Breast epithelium (tissue), 4 donors: ENCODE measurements around the gene PRKG1. TPM values are rescaled to one million over a fixed set of nuclear protein-coding genes. Genes with fewer than 3 reads are reported as not detected.

ENCODE experiments used
- DNase-seq, 2 donors: peaks; one replicate each; pipeline ENCODE4 v3.0.0-alpha.2; 2019; ENCODE audit warnings: low spot score in 2 of 2
- H3K27ac ChIP-seq, 2 donors: fragments of 200-600 bp; sonication (generic) in 1 of 2; one replicate each; pipeline ENCODE4 v1.5.1; 2016 to 2019; ENCODE audit warnings: mild to moderate bottlenecking in 1 of 2
- H3K27me3 ChIP-seq, 2 donors: fragments of 200-600 bp; sonication (generic) in 1 of 2; one replicate each; pipeline versions ENCODE4 v1.5.1 to v1.6.0; 2017 to 2019; ENCODE audit warnings: control low read depth in 1 of 2, mild to moderate bottlenecking in 1 of 2
- H3K36me3 ChIP-seq: fragments of 200-600 bp; one replicate; pipeline ENCODE4 v1.5.1; 2019
- H3K4me1 ChIP-seq, 2 donors: fragments of 200-600 bp; sonication (generic); one replicate each; pipeline ENCODE4 v1.5.1; 2016 to 2019; ENCODE audit warnings: control low read depth in 1 of 2
- H3K4me3 ChIP-seq, 3 donors: fragments of 200-600 bp; sonication (generic); 1 replicate in 2 of 3; 2 replicates in 1 of 3; pipeline ENCODE4 v1.5.1; 2016 to 2019; ENCODE audit warnings: mild to moderate bottlenecking in 3 of 3, moderate library complexity in 2 of 3
- H3K9me3 ChIP-seq, 2 donors: fragments of 200-600 bp; sonication (generic) in 1 of 2; one replicate each; pipeline ENCODE4 v1.5.1; 2016 to 2019; ENCODE audit warnings: control low read depth in 1 of 2
- POLR2A ChIP-seq: fragments of 450-650 bp; IDR thresholded peaks from one replicate; pipeline ENCODE4 v1.6.1; 2016; ENCODE audit warnings: antibody characterized with exemption, mild to moderate bottlenecking, moderate library complexity
- POLR2AphosphoS5 ChIP-seq, 3 donors: sonication (generic); formaldehyde crosslinking; IDR thresholded peaks; one replicate each; pipeline ENCODE4 v1.6.1; 2017; ENCODE audit warnings: antibody characterized with exemption in 3 of 3
- intact Hi-C: fragments of 100-400 bp; cut with DNase I; formaldehyde crosslinking; loops from one replicate; pipeline ENCODE4 v1.15.1; 2023; ENCODE audit warnings: low total_unique reads
- total RNA-seq, 3 donors: library from RNA; depleted of rRNA; stranded (reverse); fragments of >200 nt; gene quantifications; one replicate each; pipeline ENCODE4 v1.1.0, GENCODE V29; 2016
- TF ChIP-seq, protein P1 (sequence below), 3 donors: fragments of 450-650 bp; IDR thresholded peaks; one replicate each; pipeline ENCODE4 v1.5.1; 2016 to 2017; ENCODE audit warnings: antibody characterized with exemption in 3 of 3, mild to moderate bottlenecking in 3 of 3, moderate library complexity in 3 of 3

PRKG1 gene
- 10 to 100 TPM; 10.9 to 36.9 (median 19.7) TPM for total RNA-seq

DNA sequence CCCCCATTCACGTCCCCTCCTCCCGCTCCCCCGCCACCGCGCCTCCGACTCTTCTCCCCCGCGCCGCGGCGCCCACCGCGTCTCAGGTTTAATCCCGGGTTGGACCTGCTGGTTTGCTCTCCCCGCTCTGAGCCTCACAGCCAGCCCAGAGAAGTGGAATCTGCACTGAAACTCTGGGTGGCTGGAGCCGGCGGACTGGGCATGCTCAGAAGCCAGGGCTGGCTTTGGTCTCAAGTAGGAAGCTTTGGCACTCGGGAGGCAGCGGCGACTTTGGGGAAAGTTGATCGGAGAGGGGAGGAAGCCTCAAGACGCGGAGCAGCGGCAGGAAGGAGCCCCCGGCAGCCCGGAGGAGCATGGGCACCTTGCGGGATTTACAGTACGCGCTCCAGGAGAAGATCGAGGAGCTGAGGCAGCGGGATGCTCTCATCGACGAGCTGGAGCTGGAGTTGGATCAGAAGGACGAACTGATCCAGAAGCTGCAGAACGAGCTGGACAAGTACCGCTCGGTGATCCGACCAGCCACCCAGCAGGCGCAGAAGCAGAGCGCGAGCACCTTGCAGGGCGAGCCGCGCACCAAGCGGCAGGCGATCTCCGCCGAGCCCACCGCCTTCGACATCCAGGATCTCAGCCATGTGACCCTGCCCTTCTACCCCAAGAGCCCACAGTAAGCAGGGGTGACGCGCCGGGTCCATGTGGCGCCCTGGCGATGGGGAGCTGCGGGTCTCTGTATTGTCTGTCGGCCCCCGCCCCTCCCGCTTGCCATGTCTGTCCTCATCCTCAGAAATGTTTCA lies at the start of gene PRKG1:
Gene PRKG1, plus strand, starts transcription at position 250 of the 791 bp plus-strand sequence.
- peak within 1 kb of the TSS; percentile 90 for H3K27ac ChIP-seq
- intact Hi-C loops = no loop called here
- TF ChIP-seq, protein P1, sequence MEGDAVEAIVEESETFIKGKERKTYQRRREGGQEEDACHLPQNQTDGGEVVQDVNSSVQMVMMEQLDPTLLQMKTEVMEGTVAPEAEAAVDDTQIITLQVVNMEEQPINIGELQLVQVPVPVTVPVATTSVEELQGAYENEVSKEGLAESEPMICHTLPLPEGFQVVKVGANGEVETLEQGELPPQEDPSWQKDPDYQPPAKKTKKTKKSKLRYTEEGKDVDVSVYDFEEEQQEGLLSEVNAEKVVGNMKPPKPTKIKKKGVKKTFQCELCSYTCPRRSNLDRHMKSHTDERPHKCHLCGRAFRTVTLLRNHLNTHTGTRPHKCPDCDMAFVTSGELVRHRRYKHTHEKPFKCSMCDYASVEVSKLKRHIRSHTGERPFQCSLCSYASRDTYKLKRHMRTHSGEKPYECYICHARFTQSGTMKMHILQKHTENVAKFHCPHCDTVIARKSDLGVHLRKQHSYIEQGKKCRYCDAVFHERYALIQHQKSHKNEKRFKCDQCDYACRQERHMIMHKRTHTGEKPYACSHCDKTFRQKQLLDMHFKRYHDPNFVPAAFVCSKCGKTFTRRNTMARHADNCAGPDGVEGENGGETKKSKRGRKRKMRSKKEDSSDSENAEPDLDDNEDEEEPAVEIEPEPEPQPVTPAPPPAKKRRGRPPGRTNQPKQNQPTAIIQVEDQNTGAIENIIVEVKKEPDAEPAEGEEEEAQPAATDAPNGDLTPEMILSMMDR (IDR thresholded peaks at IDR 0.05) = no peak
- TF ChIP-seq POLR2A = no peak
- TF ChIP-seq POLR2AphosphoS5 (IDR thresholded peaks at IDR 0.05) = peak; percentile 21 to 55 (median 47)
- peak within 1 kb of the TSS; percentile 69 to 77 (median 69) for H3K4me3 ChIP-seq
- DNase-seq = peak; percentile 66 to 74
- no peaks in the 10 kb centered on the region for H3K36me3 ChIP-seq
- no peaks in the 10 kb centered on the region for H3K9me3 ChIP-seq
- H3K4me1 ChIP-seq = no peaks in the 10 kb centered on the region
- H3K27me3 ChIP-seq = no peaks in the 10 kb centered on the region

DNA sequence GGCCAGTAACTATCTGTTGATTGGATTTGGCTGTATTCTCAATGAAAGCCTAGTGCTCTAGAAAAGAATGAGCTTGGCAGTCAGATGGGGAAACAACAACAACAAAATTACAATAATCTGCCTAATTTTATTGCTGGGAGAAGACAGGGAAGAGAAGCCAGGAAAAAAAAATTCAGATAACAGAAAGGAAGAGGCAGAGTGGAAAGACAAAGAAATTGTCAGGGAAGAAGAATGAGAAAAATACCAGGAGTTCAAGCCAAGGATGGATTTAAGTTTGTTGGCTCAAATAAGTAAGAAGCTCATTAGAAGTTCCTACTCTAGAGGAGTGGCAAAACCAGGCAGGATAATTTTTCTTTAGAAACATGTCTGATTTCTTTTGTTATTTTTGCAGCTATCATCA lies 45.9 kb upstream of the PRKG1 start:
- no peaks in the 10 kb centered on the region for H3K36me3 ChIP-seq
- intact Hi-C loops = no loop called here

DNA sequence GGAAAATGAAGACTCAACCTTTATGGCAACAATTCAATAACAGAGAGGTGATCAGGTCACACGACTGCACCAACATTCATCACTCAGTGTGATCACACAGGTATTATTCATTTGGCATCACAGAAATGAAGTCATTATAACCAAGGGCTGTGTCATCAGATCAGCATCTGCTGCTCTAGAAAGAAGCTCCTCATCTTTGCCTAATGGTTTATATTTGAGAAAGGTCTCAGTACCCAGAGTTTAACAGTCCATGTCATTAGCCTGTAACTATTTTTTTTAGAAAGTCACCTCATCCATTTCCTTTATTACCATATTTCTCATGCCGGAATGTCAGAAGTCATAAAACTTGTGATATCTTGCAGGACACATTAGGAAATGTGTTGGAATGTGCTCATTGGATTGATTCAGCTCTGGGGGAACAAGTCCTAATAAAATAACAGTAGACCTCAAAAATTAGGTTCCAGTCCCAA lies 45.1 kb upstream of the PRKG1 start:
- no peaks in the 10 kb centered on the region for H3K9me3 ChIP-seq
- no peak overlapping the region for H3K27ac ChIP-seq
- DNase-seq = no peak
- no peaks in the 10 kb centered on the region for H3K27me3 ChIP-seq
- peak in 1 of 3 donors; percentile 76 for TF ChIP-seq POLR2AphosphoS5 (IDR thresholded peaks at IDR 0.05)
- TF ChIP-seq, protein P1 (IDR thresholded peaks at IDR 0.05) = no peak
- H3K36me3 ChIP-seq = no peaks in the 10 kb centered on the region
- no peak overlapping the region for H3K4me3 ChIP-seq
- no peaks in the 10 kb centered on the region for H3K4me1 ChIP-seq
- intact Hi-C loops = no loop called here

More for the DNA sequence above, 45.9 kb upstream of the PRKG1 start:
- no peaks in the 10 kb centered on the region for H3K9me3 ChIP-seq
- H3K27ac ChIP-seq = no peak overlapping the region
- H3K4me1 ChIP-seq = no peaks in the 10 kb centered on the region
- H3K4me3 ChIP-seq = no peak overlapping the region
- TF ChIP-seq POLR2A (no peak), POLR2AphosphoS5 (IDR thresholded peaks at IDR 0.05) (no peak)
- TF ChIP-seq, protein P1 (IDR thresholded peaks at IDR 0.05) = no peak
- no peaks in the 10 kb centered on the region for H3K27me3 ChIP-seq
- DNase-seq = no peak

DNA sequence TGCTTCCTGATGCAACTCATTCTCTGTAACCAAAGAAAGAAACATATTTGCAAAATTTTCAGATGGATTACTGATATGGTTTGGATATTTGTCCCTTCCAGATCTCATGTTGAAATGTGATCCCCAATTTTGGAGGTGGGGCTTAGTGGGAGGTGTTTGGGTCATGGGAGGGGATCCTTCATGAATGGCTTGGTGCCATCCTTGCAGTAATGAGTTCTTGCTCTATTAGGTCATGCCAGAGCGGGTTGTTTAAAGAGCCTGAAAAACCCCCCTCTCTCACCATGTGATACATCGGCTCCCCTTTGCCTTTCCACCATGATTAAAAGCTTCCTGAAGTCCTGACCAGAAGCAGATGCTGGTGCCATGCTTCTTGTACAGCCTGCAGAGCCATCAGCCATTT lies 43.8 kb upstream of the PRKG1 start:
- Histone ChIP-seq H3K27me3 (no peaks in the 10 kb centered on the region), H3K4me3 (no peak overlapping the region), H3K4me1 (no peaks in the 10 kb centered on the region), H3K9me3 (no peaks in the 10 kb centered on the region), H3K27ac (no peak overlapping the region), H3K36me3 (no peaks in the 10 kb centered on the region)
- no peak for DNase-seq
- intact Hi-C loops = no loop called here
- TF ChIP-seq, protein P1 (IDR thresholded peaks at IDR 0.05) = no peak
- TF ChIP-seq POLR2AphosphoS5 (IDR thresholded peaks at IDR 0.05) (no peak), POLR2A (no peak)

DNA sequence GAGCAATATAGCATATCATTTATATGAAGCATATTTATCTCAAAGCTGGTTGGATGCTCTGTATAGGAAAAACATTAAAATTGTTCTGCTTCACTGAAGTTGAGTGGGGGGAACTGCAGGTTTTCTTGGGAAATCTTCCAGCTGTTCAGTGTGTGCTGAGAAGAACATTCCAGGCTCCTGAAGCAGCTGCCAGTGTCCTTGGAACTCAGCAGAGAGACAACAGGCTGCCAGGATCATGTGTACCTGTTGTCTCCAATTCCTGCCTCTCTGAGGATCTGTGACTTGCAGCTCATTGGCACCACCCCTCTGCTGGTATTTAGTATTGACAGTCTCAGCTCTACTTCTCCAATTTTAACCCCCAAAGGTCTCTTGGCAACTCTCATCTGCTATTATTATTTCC lies 42.3 kb upstream of the PRKG1 start:
- H3K27me3 ChIP-seq = no peaks in the 10 kb centered on the region
- no peaks in the 10 kb centered on the region for H3K9me3 ChIP-seq
- no peak overlapping the region for H3K27ac ChIP-seq
- DNase-seq = no peak
- TF ChIP-seq, protein P1 (IDR thresholded peaks at IDR 0.05) = no peak
- TF ChIP-seq POLR2AphosphoS5 (IDR thresholded peaks at IDR 0.05) (no peak), POLR2A (no peak)
- H3K4me3 ChIP-seq = no peak overlapping the region
- H3K4me1 ChIP-seq = no peaks in the 10 kb centered on the region
- H3K36me3 ChIP-seq = no peaks in the 10 kb centered on the region
- intact Hi-C loops = no loop called here
